Astrocyte (in vitro differentiated cells and primary cell): Measurements from ENCODE around the gene MED12L. TPM values are rescaled to one million over a fixed set of nuclear protein-coding genes. Genes with fewer than 3 reads are reported as not detected.

Source experiments
- DNase-seq: peaks from one replicate; pipeline ENCODE4 v3.0.0-alpha.2; 2010; ENCODE audit warnings: low read depth
- FAIRE-seq: peaks from 2 replicates; lab custom pipeline; 2011; peaks lifted over from hg19 to GRCh38; lab: Jason Lieb, UNC
- H2AFZ ChIP-seq: 2 replicates; pipeline ENCODE4 v1.6.0; 2012; ENCODE audit warnings: low read depth, low read length, inconsistent platforms
- H3K27ac ChIP-seq: 2 replicates; pipeline ENCODE4 v1.5.1; 2011; ENCODE audit warnings: low read depth, low read length, inconsistent platforms
- H3K27me3 ChIP-seq: 2 replicates; pipeline ENCODE4 v1.6.0; 2011; ENCODE audit warnings: low read length, inconsistent platforms; ENCODE audit not compliant: insufficient read depth
- H3K36me3 ChIP-seq: 2 replicates; pipeline ENCODE4 v1.5.1; 2011; ENCODE audit warnings: low read length, inconsistent platforms; ENCODE audit not compliant: insufficient read depth
- H3K4me1 ChIP-seq: 2 replicates; pipeline ENCODE4 v1.5.1; 2011; ENCODE audit warnings: low read length, inconsistent platforms; ENCODE audit not compliant: insufficient read depth
- H3K4me2 ChIP-seq: 2 replicates; pipeline ENCODE4 v1.6.0; 2012; ENCODE audit warnings: low read length, inconsistent platforms
- H3K4me3 ChIP-seq: 2 replicates; pipeline ENCODE4 v1.5.1; 2011; ENCODE audit warnings: low read depth, mild to moderate bottlenecking, low read length, inconsistent platforms; ENCODE audit not compliant: insufficient read depth
- H3K79me2 ChIP-seq: 2 replicates; pipeline ENCODE4 v1.6.0; 2012; ENCODE audit warnings: mild to moderate bottlenecking, low read length, inconsistent platforms; ENCODE audit not compliant: insufficient read depth
- H3K9ac ChIP-seq: 2 replicates; pipeline ENCODE4 v1.6.0; 2012; ENCODE audit warnings: mild to moderate bottlenecking, low read length, inconsistent platforms
- H3K9me3 ChIP-seq: 2 replicates; pipeline ENCODE4 v1.5.1; 2012; ENCODE audit warnings: low read depth, mild to moderate bottlenecking, low read length, inconsistent platforms; ENCODE audit not compliant: insufficient read depth
- H4K20me1 ChIP-seq: 2 replicates; pipeline ENCODE4 v1.6.0; 2012; ENCODE audit warnings: low read length, inconsistent platforms; ENCODE audit not compliant: insufficient read depth
- H3K27ac Mint-ChIP-seq: one replicate; pipeline ENCODE4 v1.8.0; 2021; ENCODE audit warnings: mild to moderate bottlenecking, mixed read lengths; ENCODE audit not compliant: unreplicated experiment
- H3K27me3 Mint-ChIP-seq: one replicate; pipeline ENCODE4 v1.8.0; 2021; ENCODE audit warnings: low read depth, mixed read lengths; ENCODE audit not compliant: unreplicated experiment
- H3K36me3 Mint-ChIP-seq: one replicate; pipeline ENCODE4 v1.8.0; 2021; ENCODE audit warnings: low read depth, mixed read lengths; ENCODE audit not compliant: unreplicated experiment
- H3K4me1 Mint-ChIP-seq: one replicate; pipeline ENCODE4 v1.8.0; 2021; ENCODE audit warnings: low read depth, mixed read lengths; ENCODE audit not compliant: unreplicated experiment
- H3K4me3 Mint-ChIP-seq: one replicate; pipeline ENCODE4 v1.8.0; 2021; ENCODE audit warnings: mild to moderate bottlenecking, moderate library complexity, mixed read lengths; ENCODE audit not compliant: unreplicated experiment
- H3K9me3 Mint-ChIP-seq: one replicate; pipeline ENCODE4 v1.8.0; 2021; ENCODE audit warnings: mild to moderate bottlenecking, mixed read lengths; ENCODE audit not compliant: unreplicated experiment
- CTCF ChIP-seq: IDR thresholded peaks from 2 replicates; pipeline ENCODE4 v1.5.1; 2011; ENCODE audit warnings: low read depth, mild to moderate bottlenecking, inconsistent platforms, low read length, moderate library complexity; ENCODE audit not compliant: insufficient read depth
- EZH2 ChIP-seq: IDR thresholded peaks from 2 replicates; pipeline ENCODE4 v1.6.1; 2012; ENCODE audit warnings: mild to moderate bottlenecking, low read length, inconsistent platforms; ENCODE audit not compliant: insufficient read depth
- total RNA-seq: library from RNA; stranded (reverse); gene quantifications from 2 replicates; pipeline ENCODE4 v1.2.1, GENCODE V29; 2021

MED12L gene
- total RNA-seq, 1 donor from 2014 or later, result 8.2 TPM

GRCh38 chr3:151282921-151283320 lies 197.5 kb downstream of the MED12L start:
- Mint-ChIP-seq H3K4me1 (peaks cover 11% of the 10 kb centered on the region), H3K27me3 (no peaks in the 10 kb centered on the region), H3K9me3 (no peaks in the 10 kb centered on the region), H3K4me3 (no peak overlapping the region), H3K36me3 (no peaks in the 10 kb centered on the region), H3K27ac (no peak overlapping the region)
- H3K36me3 ChIP-seq, result no peaks in the 10 kb centered on the region
- no peak overlapping the region for H3K4me2 ChIP-seq
- no peak overlapping the region for H3K4me3 ChIP-seq
- H4K20me1 ChIP-seq, result no peaks in the 10 kb centered on the region
- no peak overlapping the region for H2AFZ ChIP-seq
- H3K27me3 ChIP-seq, result no peaks in the 10 kb centered on the region
- H3K27ac ChIP-seq, result no peak overlapping the region
- no peaks in the 10 kb centered on the region for H3K79me2 ChIP-seq
- no peak for TF ChIP-seq EZH2
- peak; percentile 64 for TF ChIP-seq CTCF
- H3K9me3 ChIP-seq, result no peaks in the 10 kb centered on the region
- peak; percentile 70 for FAIRE-seq
- peak; percentile 35 for DNase-seq
- peaks cover 12% of the 10 kb centered on the region for H3K4me1 ChIP-seq
- peak overlapping the region; percentile 28 for H3K9ac ChIP-seq

- no peaks in the 10 kb centered on the region for H3K9me3 Mint-ChIP-seq
- peaks cover 12% of the 10 kb centered on the region for H3K4me1 ChIP-seq
- H3K4me2 ChIP-seq, result no peak overlapping the region
- no peak overlapping the region for H3K4me3 Mint-ChIP-seq
- TF ChIP-seq CTCF, result no peak
- no peak for TF ChIP-seq EZH2
- DNase-seq (no peak), FAIRE-seq (peak; percentile 13)
- H3K4me3 ChIP-seq, result no peak overlapping the region
- H3K79me2 ChIP-seq, result no peaks in the 10 kb centered on the region
- peak overlapping the region; percentile 28 for H3K9ac ChIP-seq
- no peaks in the 10 kb centered on the region for H4K20me1 ChIP-seq
- H2AFZ ChIP-seq, result no peak overlapping the region
- H3K27me3 Mint-ChIP-seq, result no peaks in the 10 kb centered on the region
- H3K4me1 Mint-ChIP-seq, result peaks cover 11% of the 10 kb centered on the region
- H3K36me3 Mint-ChIP-seq, result no peaks in the 10 kb centered on the region
- no peaks in the 10 kb centered on the region for H3K9me3 ChIP-seq
- H3K36me3 ChIP-seq, result no peaks in the 10 kb centered on the region
- peak overlapping the region; percentile 37 for H3K27ac ChIP-seq
- H3K27ac Mint-ChIP-seq, result peak overlapping the region; percentile 16
- no peaks in the 10 kb centered on the region for H3K27me3 ChIP-seq
Measured at GRCh38 chr3:151283387-151283786, 197.9 kb downstream of the MED12L start.

- H3K27me3 Mint-ChIP-seq, result no peaks in the 10 kb centered on the region
- no peak overlapping the region for H2AFZ ChIP-seq
- no peaks in the 10 kb centered on the region for H3K36me3 Mint-ChIP-seq
- no peaks in the 10 kb centered on the region for H3K27me3 ChIP-seq
- H3K27ac Mint-ChIP-seq, result peak overlapping the region; percentile 55
- H3K9me3 Mint-ChIP-seq, result no peaks in the 10 kb centered on the region
- no peaks in the 10 kb centered on the region for H4K20me1 ChIP-seq
- H3K9ac ChIP-seq, result peak overlapping the region; percentile 23
- H3K27ac ChIP-seq, result peak overlapping the region; percentile 37
- H3K36me3 ChIP-seq, result no peaks in the 10 kb centered on the region
- H3K4me2 ChIP-seq, result peak overlapping the region; percentile 9
- no peak overlapping the region for H3K4me3 Mint-ChIP-seq
- TF ChIP-seq EZH2 (no peak), CTCF (no peak)
- peaks cover 12% of the 10 kb centered on the region for H3K4me1 ChIP-seq
- peaks cover 11% of the 10 kb centered on the region for H3K4me1 Mint-ChIP-seq
- no peaks in the 10 kb centered on the region for H3K79me2 ChIP-seq
- no peak overlapping the region for H3K4me3 ChIP-seq
- no peaks in the 10 kb centered on the region for H3K9me3 ChIP-seq
- no peak for FAIRE-seq
- peak; percentile 86 for DNase-seq
Measured at GRCh38 chr3:151283907-151284461, 198.5 kb downstream of the MED12L start.
